T-helper 1 cell treated with Interleukin-12 subunit alpha and Interleukin-12 subunit beta and Interleukin-4 antibody, amounts not matched to agents 30 μg/mL and 1 μg/mL, for 36 hours (primary cell): Measurements from ENCODE around the gene GSTM5.
A peak's percentile ranks its signal among the peaks of the same experiment; 100 is the strongest.
"Not testable (repeated sequence)": the region's sequence is repeated elsewhere in the genome, so short reads cannot be mapped to it uniquely, and the experiment has no call there.

Experiments used
- H3K27ac Mint-ChIP-seq: one replicate; pipeline ENCODE4 v1.8.0; 2021; ENCODE audit warnings: mild to moderate bottlenecking, mixed read lengths
- H3K27me3 Mint-ChIP-seq: one replicate; pipeline ENCODE4 v1.8.0; 2021; ENCODE audit warnings: low read depth, mixed read lengths
- H3K36me3 Mint-ChIP-seq: one replicate; pipeline ENCODE4 v1.8.0; 2021; ENCODE audit warnings: low read depth, mixed read lengths
- H3K4me1 Mint-ChIP-seq: one replicate; pipeline ENCODE4 v1.8.0; 2021; ENCODE audit warnings: low read depth, mixed read lengths
- H3K4me3 Mint-ChIP-seq: one replicate; pipeline ENCODE4 v1.8.0; 2021; ENCODE audit warnings: mild to moderate bottlenecking, moderate library complexity, mixed read lengths
- H3K9me3 Mint-ChIP-seq: one replicate; pipeline ENCODE4 v1.8.0; 2021; ENCODE audit warnings: mixed read lengths

Gene GSTM5

DNA sequence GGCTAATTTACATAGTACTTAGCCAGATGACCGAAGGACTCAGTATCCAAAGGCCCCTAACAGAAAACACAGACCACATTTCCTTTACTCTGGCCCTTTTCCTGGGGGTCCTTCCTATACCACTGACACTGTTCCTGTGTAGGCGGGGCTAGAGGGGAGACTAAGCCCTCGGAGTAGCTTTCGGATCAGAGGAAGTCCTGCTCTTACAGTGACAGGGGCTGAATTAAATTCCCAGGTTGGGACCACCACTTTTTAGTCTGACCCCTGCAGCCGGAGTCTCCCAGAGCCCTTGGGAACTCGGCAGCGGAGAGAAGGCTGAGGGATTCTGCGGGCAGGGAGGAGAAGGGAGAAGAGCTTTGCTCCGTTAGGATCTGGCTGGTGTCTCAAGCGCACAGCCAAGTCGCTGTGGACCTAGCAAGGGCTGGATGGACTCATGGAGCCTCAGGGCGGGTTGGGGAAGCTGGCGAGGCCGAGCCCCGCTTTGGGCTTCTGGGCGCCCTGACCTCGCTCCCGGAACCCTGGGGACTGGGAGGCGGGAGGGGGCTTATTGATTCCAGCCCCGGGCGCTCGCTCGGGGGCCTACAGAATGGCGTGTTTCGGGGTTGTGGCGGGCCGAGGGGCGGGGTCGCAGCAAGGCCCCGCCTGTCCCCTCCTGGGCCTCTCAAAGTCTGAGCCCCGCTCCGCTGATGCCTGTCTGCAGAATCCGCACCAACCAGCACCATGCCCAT lies at the start of gene GSTM5:
GSTM5 (plus strand) TSS at position 659 of the 728 bp plus-strand sequence; CDS start at position 721, 62 bp downstream.
- not testable (repeated sequence) for H3K4me1 Mint-ChIP-seq, H3K36me3 Mint-ChIP-seq, H3K27me3 Mint-ChIP-seq
- peak within 1 kb of the TSS; percentile 76 for H3K4me3 Mint-ChIP-seq
- peaks cover 17% of the 10 kb centered on the region for H3K9me3 Mint-ChIP-seq
- peak within 1 kb of the TSS; percentile 74 for H3K27ac Mint-ChIP-seq

DNA sequence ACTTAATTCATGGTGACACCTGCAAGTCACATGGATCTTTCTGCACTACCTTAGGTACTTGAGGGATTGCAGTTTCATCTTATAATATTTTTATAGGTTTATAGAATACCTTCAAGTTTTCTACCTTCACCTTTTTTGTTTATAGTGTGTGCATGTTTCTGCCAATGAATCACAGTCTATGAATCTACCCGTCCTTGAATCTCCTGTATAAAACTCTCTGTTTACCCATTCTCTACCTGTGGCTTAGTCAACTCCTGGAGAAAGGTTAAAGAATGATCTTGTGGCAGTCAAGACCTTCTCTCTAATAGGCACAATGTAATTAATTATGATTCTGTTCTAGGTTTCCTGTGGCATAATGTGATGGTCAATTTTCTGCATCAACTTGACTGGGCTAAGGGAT lies 47.4 kb upstream of the GSTM5 start:
- no peak overlapping the region for H3K4me3 Mint-ChIP-seq
- no peak overlapping the region for H3K27ac Mint-ChIP-seq
- peaks cover 4% of the 10 kb centered on the region for H3K36me3 Mint-ChIP-seq
- no peaks in the 10 kb centered on the region for H3K9me3 Mint-ChIP-seq
- H3K27me3 Mint-ChIP-seq = no peaks in the 10 kb centered on the region
- peaks cover 16% of the 10 kb centered on the region for H3K4me1 Mint-ChIP-seq

GRCh38 chr1:109667452-109668122 lies 44.5 kb upstream of the GSTM5 start, which contains the start of gene GSTM2:
Gene GSTM2 (plus strand): TSS chr1:109668057. CDS start chr1:109668116, 59 bp downstream.
- Mint-ChIP-seq H3K27ac (peak within 1 kb of the TSS; percentile 14), H3K36me3 (peaks cover 9% of the 10 kb centered on the region)

GRCh38 chr1:109668123-109668775 lies 43.8 kb upstream of the GSTM5 start:
- peaks cover 24% of the 10 kb centered on the region for H3K4me1 Mint-ChIP-seq
- H3K27ac Mint-ChIP-seq = peak overlapping the region; percentile 14
- H3K36me3 Mint-ChIP-seq = peaks cover 9% of the 10 kb centered on the region
- peak overlapping the region; percentile 68 for H3K4me3 Mint-ChIP-seq
- H3K9me3 Mint-ChIP-seq = no peaks in the 10 kb centered on the region
- no peaks in the 10 kb centered on the region for H3K27me3 Mint-ChIP-seq

More at GRCh38 chr1:109667452-109668122, 44.5 kb upstream of the GSTM5 start, which contains the start of gene GSTM2:
- Mint-ChIP-seq H3K9me3 (no peaks in the 10 kb centered on the region), H3K4me1 (peaks cover 24% of the 10 kb centered on the region), H3K4me3 (peak within 1 kb of the TSS; percentile 68), H3K27me3 (no peaks in the 10 kb centered on the region)

DNA sequence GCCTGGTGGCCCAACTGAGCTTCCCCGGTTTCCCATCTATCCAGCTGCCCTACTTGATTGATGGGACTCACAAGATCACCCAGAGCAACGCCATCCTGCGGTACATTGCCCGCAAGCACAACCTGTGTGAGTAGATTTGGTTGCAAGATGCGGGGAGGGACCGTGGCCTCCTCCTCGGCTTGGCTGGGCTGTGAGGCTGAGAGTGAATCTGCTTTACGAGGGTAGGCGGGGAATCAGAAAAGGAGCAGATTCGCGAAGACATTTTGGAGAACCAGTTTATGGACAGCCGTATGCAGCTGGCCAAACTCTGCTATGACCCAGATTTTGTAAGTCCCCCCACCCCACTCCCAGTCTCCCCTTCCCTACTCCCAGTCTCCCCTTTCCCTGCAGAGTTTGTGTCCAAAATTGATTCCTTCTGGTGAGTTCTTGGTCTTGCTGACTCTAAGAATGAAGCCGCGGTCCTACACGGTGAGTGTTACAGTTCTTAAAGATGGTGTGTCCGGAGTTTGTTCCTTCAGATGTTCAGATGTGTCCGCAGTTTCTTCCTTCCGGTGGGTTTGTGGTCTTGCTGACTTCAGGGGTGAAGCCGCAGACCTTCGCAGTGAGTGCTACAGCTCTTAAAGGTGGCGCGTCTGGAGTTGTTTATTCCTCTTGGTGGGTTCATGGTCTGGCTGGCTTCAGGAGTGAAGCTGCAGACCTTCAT lies 42.7 kb upstream of the GSTM5 start:
- H3K4me3 Mint-ChIP-seq = peak overlapping the region; percentile 66
- H3K9me3 Mint-ChIP-seq = no peaks in the 10 kb centered on the region
- peak overlapping the region; percentile 57 for H3K27ac Mint-ChIP-seq
- H3K27me3 Mint-ChIP-seq = no peaks in the 10 kb centered on the region
- H3K36me3 Mint-ChIP-seq = peaks cover 9% of the 10 kb centered on the region
- H3K4me1 Mint-ChIP-seq = peaks cover 24% of the 10 kb centered on the region

DNA sequence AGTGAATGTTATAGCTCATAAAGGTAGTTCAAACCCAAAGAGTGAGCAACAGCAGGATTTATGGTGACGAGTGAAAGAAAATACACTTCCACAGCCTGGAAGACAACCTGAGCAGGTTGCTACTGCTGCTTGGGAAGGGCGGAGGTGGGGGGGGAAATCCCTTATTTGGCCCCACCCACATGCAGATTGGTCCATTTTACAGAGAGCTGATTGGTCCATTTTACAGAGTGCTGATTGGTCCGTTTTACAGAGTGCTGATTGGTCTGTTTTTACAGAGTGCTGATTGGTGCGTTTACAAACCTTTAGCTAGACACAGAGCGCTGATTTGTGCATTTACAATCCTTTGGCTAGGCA lies 42.1 kb upstream of the GSTM5 start:
- H3K36me3 Mint-ChIP-seq, H3K9me3 Mint-ChIP-seq, H3K27me3 Mint-ChIP-seq: not testable (repeated sequence)
- peaks cover 24% of the 10 kb centered on the region for H3K4me1 Mint-ChIP-seq
- H3K4me3 Mint-ChIP-seq = peak overlapping the region; percentile 66
- peak overlapping the region; percentile 57 for H3K27ac Mint-ChIP-seq

DNA sequence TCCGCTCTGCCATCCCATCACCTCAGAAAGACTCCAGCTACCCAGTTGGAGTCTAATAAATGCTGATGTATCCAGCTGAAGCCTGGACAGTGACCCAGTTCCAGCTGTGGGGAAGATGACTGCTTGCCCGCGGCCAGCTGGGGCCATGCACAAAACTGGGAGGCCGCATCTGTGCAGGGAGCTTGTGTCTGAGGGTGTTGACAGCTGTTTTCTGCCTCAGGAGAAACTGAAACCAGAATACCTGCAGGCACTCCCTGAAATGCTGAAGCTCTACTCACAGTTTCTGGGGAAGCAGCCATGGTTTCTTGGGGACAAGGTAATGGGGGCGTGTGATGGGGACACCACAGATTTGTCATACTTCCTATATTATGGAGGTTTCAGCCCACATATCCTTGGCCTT lies 41.0 kb upstream of the GSTM5 start:
- Mint-ChIP-seq H3K36me3 (peaks cover 9% of the 10 kb centered on the region), H3K27me3 (no peaks in the 10 kb centered on the region), H3K9me3 (no peaks in the 10 kb centered on the region), H3K27ac (no peak overlapping the region), H3K4me1 (peaks cover 24% of the 10 kb centered on the region), H3K4me3 (no peak overlapping the region)

GRCh38 chr1:109673861-109674260 lies 38.2 kb upstream of the GSTM5 start:
- H3K36me3 Mint-ChIP-seq, H3K27ac Mint-ChIP-seq, H3K4me3 Mint-ChIP-seq: not testable (repeated sequence)

GRCh38 chr1:109676683-109677381 lies 35.2 kb upstream of the GSTM5 start:
- not testable (repeated sequence) for H3K4me3 Mint-ChIP-seq, H3K4me1 Mint-ChIP-seq, H3K9me3 Mint-ChIP-seq, H3K36me3 Mint-ChIP-seq, H3K27me3 Mint-ChIP-seq, H3K27ac Mint-ChIP-seq

More at GRCh38 chr1:109673861-109674260, 38.2 kb upstream of the GSTM5 start:
- H3K9me3 Mint-ChIP-seq, H3K27me3 Mint-ChIP-seq: not testable (repeated sequence)
- peaks cover 16% of the 10 kb centered on the region for H3K4me1 Mint-ChIP-seq

DNA sequence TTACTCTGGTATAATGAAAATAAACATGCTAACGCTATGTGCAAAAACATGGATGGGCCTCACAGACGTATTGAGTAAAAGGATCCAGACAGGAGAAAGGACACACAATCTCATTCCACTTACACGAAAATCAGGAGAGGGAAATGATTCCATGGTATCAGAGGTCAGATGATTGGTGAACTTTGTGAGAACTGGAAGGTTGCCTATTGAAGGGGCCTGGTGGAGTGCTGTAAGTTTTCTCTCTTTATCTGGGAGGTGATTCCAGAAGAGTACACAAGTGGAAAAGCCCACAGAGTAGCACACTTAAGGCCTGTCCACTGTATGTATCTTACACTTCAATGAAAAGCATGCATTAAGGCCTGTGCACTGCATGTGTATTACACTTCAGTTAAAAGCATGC lies 34.6 kb upstream of the GSTM5 start:
- no peaks in the 10 kb centered on the region for H3K27me3 Mint-ChIP-seq
- H3K36me3 Mint-ChIP-seq = no peaks in the 10 kb centered on the region
- H3K4me1 Mint-ChIP-seq = no peaks in the 10 kb centered on the region
- no peaks in the 10 kb centered on the region for H3K9me3 Mint-ChIP-seq
- H3K27ac Mint-ChIP-seq = no peak overlapping the region
- H3K4me3 Mint-ChIP-seq = no peak overlapping the region

DNA sequence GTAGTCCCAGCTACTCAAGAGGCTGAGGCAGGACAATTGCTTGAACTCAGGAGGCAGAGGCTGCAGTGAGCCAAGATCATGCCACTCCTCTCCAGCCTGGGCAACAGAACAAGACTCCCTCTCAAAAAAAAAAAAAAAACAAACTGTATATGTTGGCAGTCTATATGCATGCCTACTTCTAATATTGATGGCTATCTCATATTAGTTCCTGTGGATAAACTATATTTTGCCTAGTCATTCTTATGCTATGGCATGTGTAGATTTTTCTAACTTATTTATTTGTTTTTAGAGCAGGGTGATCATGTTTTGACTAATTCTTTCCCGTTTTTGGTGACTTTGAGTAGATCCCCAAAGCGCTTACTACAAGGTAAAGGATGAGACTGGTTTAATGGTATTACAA lies 33.4 kb upstream of the GSTM5 start:
- not testable (repeated sequence) for H3K9me3 Mint-ChIP-seq, H3K36me3 Mint-ChIP-seq, H3K27me3 Mint-ChIP-seq, H3K4me3 Mint-ChIP-seq, H3K4me1 Mint-ChIP-seq, H3K27ac Mint-ChIP-seq

GRCh38 chr1:109684777-109685176 lies 27.3 kb upstream of the GSTM5 start:
- Mint-ChIP-seq H3K36me3 (peaks cover 13% of the 10 kb centered on the region), H3K4me1 (peaks cover 17% of the 10 kb centered on the region)
- H3K4me3 Mint-ChIP-seq, H3K9me3 Mint-ChIP-seq, H3K27ac Mint-ChIP-seq, H3K27me3 Mint-ChIP-seq: not testable (repeated sequence)

DNA sequence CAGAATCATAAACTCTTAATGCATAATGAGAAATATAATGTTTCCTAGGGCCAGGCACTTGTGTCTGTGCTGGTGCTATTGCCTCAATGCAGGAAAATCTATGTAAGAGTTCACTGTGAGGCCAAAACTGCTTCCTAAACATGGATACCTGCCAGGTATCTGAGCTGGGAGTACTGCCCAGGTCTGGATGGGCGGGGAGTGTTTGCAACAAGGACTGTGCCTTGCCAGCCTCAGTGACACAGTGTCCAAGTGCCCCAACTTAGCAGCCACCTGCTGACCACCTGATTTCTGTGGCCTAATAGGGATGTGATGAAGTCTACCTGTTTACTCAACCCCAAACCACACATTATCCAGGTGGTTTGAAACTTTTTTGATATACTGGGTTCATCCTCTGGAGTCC lies 26.7 kb upstream of the GSTM5 start:
- Mint-ChIP-seq H3K36me3 (peaks cover 16% of the 10 kb centered on the region), H3K4me1 (peaks cover 18% of the 10 kb centered on the region)
- not testable (repeated sequence) for H3K4me3 Mint-ChIP-seq, H3K27ac Mint-ChIP-seq, H3K9me3 Mint-ChIP-seq, H3K27me3 Mint-ChIP-seq

DNA sequence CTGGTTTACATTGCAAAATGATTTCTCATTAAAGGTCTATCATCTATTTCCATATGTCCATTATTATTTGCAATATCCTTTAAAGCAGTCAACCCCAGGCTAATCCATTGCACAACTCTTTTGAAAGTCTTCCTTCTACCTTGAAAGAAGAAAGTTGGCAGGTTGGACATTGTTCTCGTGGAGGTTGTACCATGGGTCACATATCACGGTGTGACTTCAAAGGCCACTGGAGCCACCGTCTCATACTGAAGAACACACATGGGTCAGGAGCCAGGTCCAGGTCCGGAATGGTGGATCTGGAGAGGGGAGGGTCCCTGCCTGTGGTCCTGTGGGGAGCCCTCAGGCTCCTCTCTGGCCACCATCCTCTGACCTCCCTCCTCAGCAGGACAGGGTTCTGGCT lies 26.2 kb upstream of the GSTM5 start:
- not testable (repeated sequence) for H3K4me3 Mint-ChIP-seq
- H3K36me3 Mint-ChIP-seq = peaks cover 20% of the 10 kb centered on the region

More for the DNA sequence above, 26.2 kb upstream of the GSTM5 start:
- not testable (repeated sequence) for H3K9me3 Mint-ChIP-seq, H3K27me3 Mint-ChIP-seq, H3K27ac Mint-ChIP-seq
- peaks cover 18% of the 10 kb centered on the region for H3K4me1 Mint-ChIP-seq
